Measurements from ENCODE around the gene TTC7B. TPM values are rescaled to one million over a fixed set of nuclear protein-coding genes. Genes with fewer than 3 reads are reported as not detected.

Gene TTC7B
- polyA plus RNA-seq, 1 donor (not counting 4 experiments of a cell fraction or from before 2014, with no cell fraction given), result 21.4 TPM

GRCh38 chr14:90808759-90809529, 7.3 kb downstream of the TTC7B start:
- DNase-seq (ENCODE audit: low read depth, low spot score) (no peak), FAIRE-seq (no peak)

DNA sequence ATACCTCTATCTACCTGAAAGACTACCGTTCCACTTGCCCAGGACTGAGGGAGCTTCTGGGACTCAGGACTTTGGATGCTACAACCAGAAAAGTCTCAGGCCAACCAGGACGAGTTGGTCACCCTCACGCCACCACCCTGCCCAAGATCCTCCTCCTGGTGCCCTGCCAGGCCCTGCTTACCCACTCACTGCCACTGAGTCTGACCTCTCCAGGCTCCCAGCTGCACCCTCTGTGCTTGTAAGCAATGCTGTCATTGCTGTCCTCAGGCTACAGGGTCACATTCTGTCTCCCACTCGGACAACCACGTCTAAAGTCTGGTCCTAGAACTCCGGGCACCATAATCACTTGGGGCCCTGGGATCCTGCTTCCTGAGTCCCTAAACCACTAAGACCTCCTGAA, 9.2 kb downstream of the TTC7B start:
- peaks cover 15% of the 10 kb centered on the region for H3K4me1 ChIP-seq (ENCODE audit: control insufficient read depth, extremely low read depth, insufficient read depth, low read length)
- no peak overlapping the region for H3K9ac ChIP-seq (ENCODE audit: control insufficient read depth, extremely low read depth, insufficient read depth, low read length)
- no peak overlapping the region for H3K4me3 ChIP-seq (ENCODE audit: control insufficient read depth in 2 of 3, extremely low read depth in 1 of 3, insufficient read depth in 2 of 3, low read depth in 1 of 3, low read length in 3 of 3)
- H4K20me1 ChIP-seq (ENCODE audit: control insufficient read depth, extremely low read depth, insufficient read depth, low read length), result peaks cover 3% of the 10 kb centered on the region
- no peaks in the 10 kb centered on the region for H3K36me3 ChIP-seq (ENCODE audit: control insufficient read depth in 2 of 2, extremely low read depth in 1 of 2, insufficient read depth in 2 of 2, low read length in 2 of 2)
- DNase-seq (ENCODE audit: low read depth, low spot score), result no peak
- H3K79me2 ChIP-seq (ENCODE audit: control insufficient read depth, insufficient read depth, low read length), result peaks cover 45% of the 10 kb centered on the region
- no peak for FAIRE-seq
- H3K27me3 ChIP-seq (ENCODE audit: control insufficient read depth, extremely low read depth, insufficient read depth, low read length), result no peaks in the 10 kb centered on the region
- TF ChIP-seq, protein P1, sequence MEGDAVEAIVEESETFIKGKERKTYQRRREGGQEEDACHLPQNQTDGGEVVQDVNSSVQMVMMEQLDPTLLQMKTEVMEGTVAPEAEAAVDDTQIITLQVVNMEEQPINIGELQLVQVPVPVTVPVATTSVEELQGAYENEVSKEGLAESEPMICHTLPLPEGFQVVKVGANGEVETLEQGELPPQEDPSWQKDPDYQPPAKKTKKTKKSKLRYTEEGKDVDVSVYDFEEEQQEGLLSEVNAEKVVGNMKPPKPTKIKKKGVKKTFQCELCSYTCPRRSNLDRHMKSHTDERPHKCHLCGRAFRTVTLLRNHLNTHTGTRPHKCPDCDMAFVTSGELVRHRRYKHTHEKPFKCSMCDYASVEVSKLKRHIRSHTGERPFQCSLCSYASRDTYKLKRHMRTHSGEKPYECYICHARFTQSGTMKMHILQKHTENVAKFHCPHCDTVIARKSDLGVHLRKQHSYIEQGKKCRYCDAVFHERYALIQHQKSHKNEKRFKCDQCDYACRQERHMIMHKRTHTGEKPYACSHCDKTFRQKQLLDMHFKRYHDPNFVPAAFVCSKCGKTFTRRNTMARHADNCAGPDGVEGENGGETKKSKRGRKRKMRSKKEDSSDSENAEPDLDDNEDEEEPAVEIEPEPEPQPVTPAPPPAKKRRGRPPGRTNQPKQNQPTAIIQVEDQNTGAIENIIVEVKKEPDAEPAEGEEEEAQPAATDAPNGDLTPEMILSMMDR (optimal IDR thresholded peaks at IDR 0.05 in 1 of 3, IDR thresholded peaks at IDR 0.05 in 1 of 3, conservative IDR thresholded peaks at IDR 0.05 in 1 of 3; ENCODE audit: extremely low read depth in 1 of 3, insufficient read depth in 2 of 3, low read length in 3 of 3), result no peak
- no peak for TF ChIP-seq EZH2 (IDR thresholded peaks at IDR 0.05; ENCODE audit: low read length)
- no peak overlapping the region for H2AFZ ChIP-seq (ENCODE audit: control insufficient read depth, low read length)
- dilution Hi-C loops (cut with MboI; ENCODE audit: extremely low pct_ligation_motif_present, low sequenced_read_pairs), result no loop called here
- H3K27ac ChIP-seq (ENCODE audit: control insufficient read depth, insufficient read depth, low read length), result no peak overlapping the region
- no peak overlapping the region for H3K4me2 ChIP-seq (ENCODE audit: control insufficient read depth, extremely low read depth, insufficient read depth, low read depth, low read length)
- H3K9me1 ChIP-seq (ENCODE audit: control insufficient read depth, extremely low read depth, insufficient read depth, low read length), result peaks cover 2% of the 10 kb centered on the region
- no peaks in the 10 kb centered on the region for H3K9me3 ChIP-seq (ENCODE audit: control insufficient read depth, low read depth, low read length)

More at GRCh38 chr14:90808759-90809529, 7.3 kb downstream of the TTC7B start:
- Histone ChIP-seq H3K36me3 (ENCODE audit: control insufficient read depth in 2 of 2, extremely low read depth in 1 of 2, insufficient read depth in 2 of 2, low read length in 2 of 2) (no peaks in the 10 kb centered on the region), H3K9me3 (ENCODE audit: control insufficient read depth, low read depth, low read length) (no peaks in the 10 kb centered on the region), H3K9ac (ENCODE audit: control insufficient read depth, extremely low read depth, insufficient read depth, low read length) (no peak overlapping the region), H3K79me2 (ENCODE audit: control insufficient read depth, insufficient read depth, low read length) (peaks cover 52% of the 10 kb centered on the region), H2AFZ (ENCODE audit: control insufficient read depth, low read length) (no peak overlapping the region), H3K9me1 (ENCODE audit: control insufficient read depth, extremely low read depth, insufficient read depth, low read length) (peaks cover 2% of the 10 kb centered on the region), H3K27me3 (ENCODE audit: control insufficient read depth, extremely low read depth, insufficient read depth, low read length) (no peaks in the 10 kb centered on the region), H4K20me1 (ENCODE audit: control insufficient read depth, extremely low read depth, insufficient read depth, low read length) (peaks cover 3% of the 10 kb centered on the region), H3K4me1 (ENCODE audit: control insufficient read depth, extremely low read depth, insufficient read depth, low read length) (peaks cover 15% of the 10 kb centered on the region), H3K4me2 (ENCODE audit: control insufficient read depth, extremely low read depth, insufficient read depth, low read depth, low read length) (no peak overlapping the region), H3K4me3 (ENCODE audit: control insufficient read depth in 2 of 3, extremely low read depth in 1 of 3, insufficient read depth in 2 of 3, low read depth in 1 of 3, low read length in 3 of 3) (no peak overlapping the region), H3K27ac (ENCODE audit: control insufficient read depth, insufficient read depth, low read length) (no peak overlapping the region)
- dilution Hi-C loops (cut with MboI; ENCODE audit: extremely low pct_ligation_motif_present, low sequenced_read_pairs), result no loop called here
- TF ChIP-seq EZH2 (IDR thresholded peaks at IDR 0.05; ENCODE audit: low read length), result no peak
- TF ChIP-seq, protein P1 (optimal IDR thresholded peaks at IDR 0.05 in 1 of 3, IDR thresholded peaks at IDR 0.05 in 1 of 3, conservative IDR thresholded peaks at IDR 0.05 in 1 of 3; ENCODE audit: extremely low read depth in 1 of 3, insufficient read depth in 2 of 3, low read length in 3 of 3), result no peak

All from keratinocyte (primary cell).